ENCODE data around the gene KLHL20. TPM values are rescaled to one million over a fixed set of nuclear protein-coding genes. Genes with fewer than 3 reads are reported as not detected.

KLHL20 gene
- total and polyA plus RNA-seq, 2 of the 13 experiments (the other 11 are each of a cell fraction or from before 2014, with no cell fraction given), result 7.4 to 14.3 TPM

- no peak for TF ChIP-seq GRHL1 (CRISPR knock-in tag; conservative IDR thresholded peaks at IDR 0.05)
- TF ChIP-seq CEBPG (CRISPR knock-in tag; IDR thresholded peaks at IDR 0.05), result peak; percentile 23; the same call in 1 of the 2 replicates
- TF ChIP-seq, protein P1, sequence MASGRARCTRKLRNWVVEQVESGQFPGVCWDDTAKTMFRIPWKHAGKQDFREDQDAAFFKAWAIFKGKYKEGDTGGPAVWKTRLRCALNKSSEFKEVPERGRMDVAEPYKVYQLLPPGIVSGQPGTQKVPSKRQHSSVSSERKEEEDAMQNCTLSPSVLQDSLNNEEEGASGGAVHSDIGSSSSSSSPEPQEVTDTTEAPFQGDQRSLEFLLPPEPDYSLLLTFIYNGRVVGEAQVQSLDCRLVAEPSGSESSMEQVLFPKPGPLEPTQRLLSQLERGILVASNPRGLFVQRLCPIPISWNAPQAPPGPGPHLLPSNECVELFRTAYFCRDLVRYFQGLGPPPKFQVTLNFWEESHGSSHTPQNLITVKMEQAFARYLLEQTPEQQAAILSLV (CRISPR knock-in tag; IDR thresholded peaks at IDR 0.05; ENCODE audit: borderline replicate concordance), result peak; percentile 56; the same call in 1 of the 2 replicates
- TF ChIP-seq ZFP41 (CRISPR knock-in tag; IDR thresholded peaks at IDR 0.05; ENCODE audit: borderline replicate concordance), result no peak
- TF ChIP-seq ZNF121 (CRISPR knock-in tag; IDR thresholded peaks at IDR 0.05), result no peak
- no peak for TF ChIP-seq ZNF451 (CRISPR knock-in tag; IDR thresholded peaks at IDR 0.05)
- peak; percentile 58; the same call in 1 of the 2 replicates for TF ChIP-seq DMAP1 (CRISPR knock-in tag; IDR thresholded peaks at IDR 0.05)
- TF ChIP-seq NR3C1 (CRISPR knock-in tag; IDR thresholded peaks at IDR 0.05), result no peak
- peak; percentile 31; the same call in 1 of the 2 replicates for TF ChIP-seq FOXK2 (IDR thresholded peaks at IDR 0.05)
- no peak for TF ChIP-seq KLF13 (CRISPR knock-in tag; IDR thresholded peaks at IDR 0.05)
- peak; percentile 49 for TF ChIP-seq ZFP36 (IDR thresholded peaks at IDR 0.05; ENCODE audit: borderline replicate concordance, low read depth, low read length, partially characterized antibody)
- peak; percentile 81; the same call in 1 of the 2 replicates for TF ChIP-seq ZMAT3 (CRISPR knock-in tag; conservative IDR thresholded peaks at IDR 0.05)
- TF ChIP-seq DR1 (CRISPR knock-in tag; IDR thresholded peaks at IDR 0.05), result no peak
- no peak for TF ChIP-seq ZZZ3 (CRISPR knock-in tag; IDR thresholded peaks at IDR 0.05; ENCODE audit: borderline replicate concordance)
- TF ChIP-seq MTA3 (CRISPR knock-in tag; IDR thresholded peaks at IDR 0.05), result no peak
- TF ChIP-seq ZNF841 (CRISPR knock-in tag; IDR thresholded peaks at IDR 0.05; ENCODE audit: borderline replicate concordance), result peak; percentile 46; the same call in 1 of the 2 replicates
- TF ChIP-seq ATF7-NPFF (CRISPR knock-in tag; IDR thresholded peaks at IDR 0.05; ENCODE audit: low read depth), result peak; percentile 51; the same call in 1 of the 2 replicates
- peak; percentile 97 for TF ChIP-seq PHF20 (CRISPR knock-in tag; IDR thresholded peaks at IDR 0.05)
- TF ChIP-seq ZNF687 (CRISPR knock-in tag; IDR thresholded peaks at IDR 0.05), result peak; percentile 85
- TF ChIP-seq, protein P2, sequence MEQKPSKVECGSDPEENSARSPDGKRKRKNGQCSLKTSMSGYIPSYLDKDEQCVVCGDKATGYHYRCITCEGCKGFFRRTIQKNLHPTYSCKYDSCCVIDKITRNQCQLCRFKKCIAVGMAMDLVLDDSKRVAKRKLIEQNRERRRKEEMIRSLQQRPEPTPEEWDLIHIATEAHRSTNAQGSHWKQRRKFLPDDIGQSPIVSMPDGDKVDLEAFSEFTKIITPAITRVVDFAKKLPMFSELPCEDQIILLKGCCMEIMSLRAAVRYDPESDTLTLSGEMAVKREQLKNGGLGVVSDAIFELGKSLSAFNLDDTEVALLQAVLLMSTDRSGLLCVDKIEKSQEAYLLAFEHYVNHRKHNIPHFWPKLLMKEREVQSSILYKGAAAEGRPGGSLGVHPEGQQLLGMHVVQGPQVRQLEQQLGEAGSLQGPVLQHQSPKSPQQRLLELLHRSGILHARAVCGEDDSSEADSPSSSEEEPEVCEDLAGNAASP (CRISPR knock-in tag; IDR thresholded peaks at IDR 0.05; ENCODE audit: borderline replicate concordance), result peak; percentile 43
These were observed at the start of gene KLHL20 (continued) for GRCh38 chr1:173714759-173715537.

Data from HepG2 (cell line).